Glutamatergic neuron (in vitro differentiated cells): ENCODE results near the gene GNAS. TPM values are rescaled to one million over a fixed set of nuclear protein-coding genes. Genes with fewer than 3 reads are reported as not detected.

Experiments
- DNase-seq: peaks from one replicate; pipeline ENCODE4 v3.0.0; 2022
- H3K27ac Mint-ChIP-seq: one replicate; pipeline ENCODE4 v1.8.0; 2020; ENCODE audit warnings: mild to moderate bottlenecking, mixed read lengths, inconsistent platforms; ENCODE audit not compliant: unreplicated experiment
- H3K27me3 Mint-ChIP-seq: one replicate; pipeline ENCODE4 v1.8.0; 2020; ENCODE audit warnings: mild to moderate bottlenecking, moderate library complexity, mixed read lengths, inconsistent platforms; ENCODE audit not compliant: unreplicated experiment
- H3K36me3 Mint-ChIP-seq: one replicate; pipeline ENCODE4 v1.8.0; 2020; ENCODE audit warnings: mild to moderate bottlenecking, mixed read lengths, inconsistent platforms; ENCODE audit not compliant: unreplicated experiment
- H3K4me1 Mint-ChIP-seq: one replicate; pipeline ENCODE4 v1.8.0; 2020; ENCODE audit warnings: mild to moderate bottlenecking, low read depth, mixed read lengths, inconsistent platforms; ENCODE audit not compliant: unreplicated experiment
- H3K4me3 Mint-ChIP-seq: one replicate; pipeline ENCODE4 v1.8.0; 2020; ENCODE audit warnings: mild to moderate bottlenecking, mixed read lengths, inconsistent platforms; ENCODE audit not compliant: unreplicated experiment
- H3K9me3 Mint-ChIP-seq: one replicate; pipeline ENCODE4 v1.8.0; 2020; ENCODE audit warnings: mild to moderate bottlenecking, moderate library complexity, mixed read lengths, inconsistent platforms; ENCODE audit not compliant: unreplicated experiment
- CTCF ChIP-seq: fragments of 200-600 bp; sonication (generic); IDR thresholded peaks from one replicate; pipeline ENCODE4 v1.5.0; 2021; ENCODE audit not compliant: partially characterized antibody, unreplicated experiment
- total RNA-seq: library from RNA; stranded (reverse); fragmentation: NEBNext Ultra II Directional; extraction: Animal tissue kit (Norgen Biotek cat#: 25700); gene quantifications from one replicate; pipeline ENCODE4 v1.2.1, GENCODE V29; 2021; ENCODE audit not compliant: unreplicated experiment

The GNAS gene
- total RNA-seq, 1 donor from 2014 or later, result 1,989 TPM

- H3K27ac Mint-ChIP-seq, result no peak overlapping the region
- peaks cover 4% of the 10 kb centered on the region for H3K36me3 Mint-ChIP-seq
These were observed 15.8 kb upstream of the GNAS start for GRCh38 chr20:58836616-58837204.

GRCh38 chr20:58837717-58838116 lies 14.8 kb upstream of the GNAS start:
- Mint-ChIP-seq H3K9me3 (peaks cover 4% of the 10 kb centered on the region), H3K4me1 (peaks cover 29% of the 10 kb centered on the region), H3K27me3 (peaks cover 11% of the 10 kb centered on the region), H3K36me3 (peaks cover 4% of the 10 kb centered on the region), H3K27ac (no peak overlapping the region), H3K4me3 (no peak overlapping the region)
- TF ChIP-seq CTCF, result no peak
- no peak for DNase-seq

More at GRCh38 chr20:58836616-58837204, 15.8 kb upstream of the GNAS start:
- Mint-ChIP-seq H3K4me3 (no peak overlapping the region), H3K4me1 (peaks cover 23% of the 10 kb centered on the region), H3K9me3 (peaks cover 2% of the 10 kb centered on the region), H3K27me3 (peaks cover 8% of the 10 kb centered on the region)
- no peak for TF ChIP-seq CTCF
- DNase-seq, result no peak

GRCh38 chr20:58838174-58838573 lies 14.3 kb upstream of the GNAS start:
- Mint-ChIP-seq H3K36me3 (peaks cover 4% of the 10 kb centered on the region), H3K27ac (no peak overlapping the region), H3K9me3 (peaks cover 4% of the 10 kb centered on the region), H3K27me3 (peaks cover 15% of the 10 kb centered on the region), H3K4me1 (peaks cover 33% of the 10 kb centered on the region), H3K4me3 (no peak overlapping the region)
- no peak for TF ChIP-seq CTCF
- no peak for DNase-seq

GRCh38 chr20:58839474-58839874 lies 13.0 kb upstream of the GNAS start:
- peak; percentile 52 for TF ChIP-seq CTCF
- H3K27me3 Mint-ChIP-seq, result peaks cover 16% of the 10 kb centered on the region
- H3K27ac Mint-ChIP-seq, result no peak overlapping the region
- H3K36me3 Mint-ChIP-seq, result peaks cover 4% of the 10 kb centered on the region
- peak; percentile 65 for DNase-seq
- peak overlapping the region; percentile 55 for H3K4me3 Mint-ChIP-seq
- H3K4me1 Mint-ChIP-seq, result peaks cover 39% of the 10 kb centered on the region
- H3K9me3 Mint-ChIP-seq, result peaks cover 2% of the 10 kb centered on the region

GRCh38 chr20:58839991-58840747 lies 12.3 kb upstream of the GNAS start:
- H3K9me3 Mint-ChIP-seq, result peaks cover 2% of the 10 kb centered on the region
- H3K36me3 Mint-ChIP-seq, result peaks cover 4% of the 10 kb centered on the region
- H3K27ac Mint-ChIP-seq, result no peak overlapping the region
- H3K27me3 Mint-ChIP-seq, result peaks cover 16% of the 10 kb centered on the region
- TF ChIP-seq CTCF, result no peak
- peaks cover 37% of the 10 kb centered on the region for H3K4me1 Mint-ChIP-seq
- DNase-seq, result peak; percentile 24
- H3K4me3 Mint-ChIP-seq, result peak overlapping the region; percentile 82
